GM12864 (cell line): ENCODE results near the gene SAMD11.
"Not testable (repeated sequence)": the region's sequence is repeated elsewhere in the genome, so short reads cannot be mapped to it uniquely, and the experiment has no call there.

ENCODE experiments used
- DNase-seq: peaks from one replicate; pipeline ENCODE4 v3.0.0-alpha.2; 2011; ENCODE audit warnings: low read depth
- H3K4me3 ChIP-seq: 2 replicates; pipeline ENCODE4 v1.5.1; 2011; ENCODE audit warnings: mild to moderate bottlenecking, low read depth, low read length, control low read depth
- TF ChIP-seq, protein P1 (sequence below): IDR thresholded peaks from 2 replicates; pipeline ENCODE4 v1.5.1; 2011; ENCODE audit warnings: low read depth, mild to moderate bottlenecking, moderate library complexity, low read length, control low read depth, inconsistent platforms; ENCODE audit errors: missing control alignments

SAMD11 gene

DNA sequence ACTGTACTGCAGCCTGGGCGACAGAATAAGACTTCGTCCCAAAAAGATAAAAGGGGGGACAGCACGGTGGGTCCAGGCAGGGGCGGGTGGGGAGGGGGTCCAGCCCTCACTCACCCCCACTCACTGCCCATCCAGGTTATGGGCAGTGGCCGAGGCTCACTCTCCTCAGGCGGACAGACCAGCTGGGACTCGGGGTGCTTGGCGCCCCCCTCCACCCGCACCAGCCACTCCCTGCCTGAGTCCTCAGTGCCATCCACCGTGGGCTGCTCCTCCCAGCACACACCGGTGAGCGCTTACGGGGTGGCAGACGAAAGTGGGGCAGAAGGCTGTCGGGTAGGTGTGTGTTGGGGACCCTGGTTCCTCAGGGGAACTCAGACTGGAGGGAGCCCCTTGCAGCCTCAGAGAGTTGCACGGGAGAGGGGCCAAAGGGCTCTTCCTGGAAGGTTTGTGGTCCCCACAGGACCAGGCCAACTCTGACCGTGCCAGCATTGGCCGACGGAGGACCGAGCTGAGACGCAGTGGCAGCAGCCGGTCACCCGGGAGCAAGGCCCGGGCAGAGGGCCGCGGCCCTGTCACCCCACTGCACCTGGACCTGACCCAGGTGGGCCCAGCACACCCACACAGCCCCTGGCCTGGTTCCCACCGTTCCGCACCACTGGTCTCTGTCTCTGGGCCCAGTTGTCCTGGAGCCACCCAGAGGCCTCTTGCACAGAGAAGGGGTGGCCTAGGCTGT lies 49.2 kb downstream of the SAMD11 start:
- no peak for DNase-seq
- no peak overlapping the region for H3K4me3 ChIP-seq
- TF ChIP-seq, protein P1, sequence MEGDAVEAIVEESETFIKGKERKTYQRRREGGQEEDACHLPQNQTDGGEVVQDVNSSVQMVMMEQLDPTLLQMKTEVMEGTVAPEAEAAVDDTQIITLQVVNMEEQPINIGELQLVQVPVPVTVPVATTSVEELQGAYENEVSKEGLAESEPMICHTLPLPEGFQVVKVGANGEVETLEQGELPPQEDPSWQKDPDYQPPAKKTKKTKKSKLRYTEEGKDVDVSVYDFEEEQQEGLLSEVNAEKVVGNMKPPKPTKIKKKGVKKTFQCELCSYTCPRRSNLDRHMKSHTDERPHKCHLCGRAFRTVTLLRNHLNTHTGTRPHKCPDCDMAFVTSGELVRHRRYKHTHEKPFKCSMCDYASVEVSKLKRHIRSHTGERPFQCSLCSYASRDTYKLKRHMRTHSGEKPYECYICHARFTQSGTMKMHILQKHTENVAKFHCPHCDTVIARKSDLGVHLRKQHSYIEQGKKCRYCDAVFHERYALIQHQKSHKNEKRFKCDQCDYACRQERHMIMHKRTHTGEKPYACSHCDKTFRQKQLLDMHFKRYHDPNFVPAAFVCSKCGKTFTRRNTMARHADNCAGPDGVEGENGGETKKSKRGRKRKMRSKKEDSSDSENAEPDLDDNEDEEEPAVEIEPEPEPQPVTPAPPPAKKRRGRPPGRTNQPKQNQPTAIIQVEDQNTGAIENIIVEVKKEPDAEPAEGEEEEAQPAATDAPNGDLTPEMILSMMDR: no peak

DNA sequence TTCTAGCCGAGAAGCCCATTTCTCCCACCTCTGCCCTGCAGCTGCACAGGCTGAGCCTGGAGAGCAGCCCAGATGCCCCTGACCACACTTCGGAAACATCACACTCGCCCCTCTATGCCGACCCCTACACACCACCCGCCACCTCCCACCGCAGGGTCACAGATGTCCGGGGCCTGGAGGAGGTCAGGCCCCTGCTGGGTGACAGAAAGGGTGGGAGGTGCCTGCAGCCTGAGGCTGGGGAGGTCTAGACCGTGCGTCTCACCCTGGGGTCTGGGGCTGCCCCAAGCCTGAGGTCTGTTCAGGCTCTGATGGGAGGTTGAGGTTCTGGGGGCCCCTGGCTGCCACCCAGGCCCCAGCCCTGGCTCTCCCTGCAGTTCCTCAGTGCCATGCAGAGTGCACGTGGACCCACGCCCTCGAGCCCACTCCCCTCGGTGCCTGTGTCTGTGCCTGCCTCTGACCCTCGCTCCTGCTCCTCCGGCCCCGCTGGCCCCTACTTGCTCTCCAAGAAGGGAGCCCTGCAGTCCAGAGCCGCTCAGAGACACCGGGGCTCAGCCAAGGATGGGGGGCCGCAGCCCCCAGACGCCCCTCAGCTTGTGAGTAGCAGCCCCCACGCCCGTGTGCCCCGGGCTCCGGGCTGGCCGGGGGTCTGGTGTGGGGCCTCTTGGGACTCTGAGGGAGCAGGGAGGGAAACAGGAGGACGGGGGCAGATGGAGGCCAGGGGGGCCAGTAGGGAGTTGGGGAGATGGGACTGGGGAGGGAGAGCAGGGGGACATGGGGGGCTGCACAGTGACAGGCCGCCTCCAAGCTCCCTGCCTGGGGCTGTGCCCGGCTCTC lies 50.0 kb downstream of the SAMD11 start:
- DNase-seq: no peak
- TF ChIP-seq, protein P1: no peak
- H3K4me3 ChIP-seq: no peak overlapping the region

DNA sequence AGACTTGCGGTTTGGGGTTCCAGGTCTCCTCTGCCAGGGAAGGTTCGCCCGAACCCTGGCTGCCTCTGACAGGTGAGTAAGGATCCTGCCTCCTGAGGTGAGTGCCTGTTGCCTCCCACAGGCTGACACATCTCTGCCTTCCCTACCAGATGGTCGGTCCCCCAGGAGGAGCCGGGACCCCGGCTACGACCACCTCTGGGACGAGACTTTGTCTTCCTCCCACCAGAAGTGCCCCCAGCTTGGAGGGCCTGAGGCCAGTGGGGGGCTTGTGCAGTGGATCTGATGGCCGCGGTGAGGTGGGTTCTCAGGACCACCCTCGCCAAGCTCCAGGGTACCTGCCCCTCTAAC lies 50.5 kb downstream of the SAMD11 start:
- no peak overlapping the region for H3K4me3 ChIP-seq
- TF ChIP-seq, protein P1: no peak
- no peak for DNase-seq

DNA sequence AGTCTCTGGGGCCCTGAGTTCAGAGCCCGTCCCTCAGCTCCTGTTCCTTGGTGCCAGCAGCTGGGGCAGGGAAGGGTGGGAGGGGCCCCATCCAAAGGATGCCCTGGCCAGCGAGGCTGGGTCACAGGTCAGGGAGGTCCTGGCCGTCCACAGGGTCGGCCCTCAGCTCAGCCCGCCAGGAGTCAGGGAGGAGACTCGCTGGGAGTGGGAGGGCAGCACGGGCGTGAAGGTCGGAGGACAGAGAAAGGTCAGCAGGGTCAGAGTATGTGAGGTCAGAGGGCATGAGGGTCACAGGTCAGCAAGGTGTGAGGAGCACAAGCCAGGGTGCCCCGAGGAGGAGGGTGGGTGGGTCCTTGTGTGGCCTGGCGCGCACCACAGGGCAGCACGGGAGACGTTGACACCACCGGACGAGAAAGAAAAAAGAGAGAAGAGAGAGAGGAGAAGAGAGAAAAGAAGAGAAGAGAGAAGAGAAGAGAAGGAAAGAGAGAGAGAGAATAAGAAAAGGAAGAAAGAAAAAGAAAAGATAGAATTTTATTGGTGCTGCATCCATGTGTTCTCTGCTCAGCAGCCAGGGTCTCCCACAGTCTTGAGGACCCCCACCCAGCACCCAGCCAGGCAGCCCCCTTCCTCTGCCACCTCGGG lies 51.1 kb downstream of the SAMD11 start:
- no peak for DNase-seq
- H3K4me3 ChIP-seq: no peak overlapping the region
- TF ChIP-seq, protein P1: no peak

DNA sequence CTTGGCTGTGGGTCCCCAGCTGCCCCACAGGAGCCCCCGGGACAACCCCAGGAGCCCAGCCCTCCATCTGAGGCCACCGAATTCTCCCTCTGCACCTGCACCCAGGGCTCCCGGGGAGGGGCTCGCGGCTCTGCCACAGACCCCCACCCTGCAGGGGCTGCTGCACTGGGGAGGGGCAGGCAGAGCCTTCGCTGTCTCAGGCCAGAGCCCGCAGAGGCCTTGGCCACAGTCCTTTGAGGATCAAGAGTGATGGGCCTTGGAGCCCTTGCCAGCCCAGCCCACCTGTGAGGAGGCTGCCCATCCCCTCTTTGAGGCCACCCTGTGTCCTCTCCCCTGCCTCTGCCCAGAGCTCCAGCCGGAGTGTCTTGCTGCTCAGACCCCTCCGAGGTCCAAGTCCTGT lies 51.6 kb downstream of the SAMD11 start:
- DNase-seq: no peak
- TF ChIP-seq, protein P1: no peak
- no peak overlapping the region for H3K4me3 ChIP-seq

DNA sequence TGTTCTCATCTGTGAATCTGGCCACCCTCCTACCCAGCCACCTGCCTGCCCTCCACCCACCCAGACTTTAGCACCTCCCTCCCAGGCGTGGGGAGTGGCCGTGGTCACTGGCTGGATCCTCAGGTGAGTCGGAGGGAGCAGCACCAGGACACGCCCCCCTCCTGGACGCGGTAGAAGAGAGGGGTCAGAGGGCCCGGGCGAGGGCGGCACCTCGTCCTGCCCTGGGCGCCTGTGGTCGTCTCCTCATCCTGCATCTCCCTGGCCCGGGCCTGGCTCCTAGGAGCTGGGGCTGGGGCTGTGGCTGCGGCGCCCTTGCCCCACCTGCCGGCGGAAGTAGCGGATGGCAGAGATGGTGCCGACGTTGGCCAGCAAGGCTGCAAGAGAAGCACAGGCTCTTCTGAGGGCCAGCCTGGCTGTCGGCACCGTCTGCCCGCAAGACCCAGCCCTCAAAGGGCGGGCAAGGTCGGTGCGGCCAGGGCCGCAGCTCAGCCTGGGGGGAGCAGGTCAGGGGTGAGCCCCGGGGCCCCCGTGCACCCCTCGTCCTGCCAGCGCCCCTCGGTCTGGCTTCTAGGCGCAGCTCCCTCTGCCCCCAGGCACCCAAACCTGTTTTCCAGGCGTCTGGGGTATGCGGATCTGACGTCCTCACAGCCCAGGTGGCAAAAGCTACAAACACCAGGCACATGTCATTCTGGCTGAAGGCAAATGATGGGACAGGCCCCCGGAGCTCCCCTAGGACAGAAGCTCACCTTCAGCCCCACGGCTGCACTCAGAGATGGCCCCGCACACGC lies 52.4 kb downstream of the SAMD11 start:
- peak overlapping the region; percentile 9; the same call in 1 of the 2 replicates for H3K4me3 ChIP-seq
- no peak for DNase-seq
- TF ChIP-seq, protein P1: peak; percentile 65

DNA sequence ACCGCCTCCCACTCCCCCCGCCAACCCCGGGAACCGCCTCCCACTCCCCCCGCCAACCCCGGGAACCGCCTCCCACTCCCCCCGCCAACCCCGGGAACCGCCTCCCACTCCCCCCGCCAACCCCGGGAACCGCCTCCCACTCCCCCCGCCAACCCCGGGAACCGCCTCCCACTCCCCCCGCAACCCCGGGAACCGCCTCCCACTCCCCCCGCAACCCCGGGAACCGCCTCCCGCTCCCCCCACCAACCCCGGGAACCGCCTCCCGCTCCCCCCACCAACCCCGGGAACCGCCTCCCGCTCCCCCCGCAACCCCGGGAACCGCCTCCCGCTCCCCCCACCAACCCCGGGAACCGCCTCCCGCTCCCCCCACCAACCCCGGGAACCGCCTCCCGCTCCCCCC lies 53.1 kb downstream of the SAMD11 start:
- H3K4me3 ChIP-seq, DNase-seq: not testable (repeated sequence)
